Measurements from ENCODE around the gene PPP3CA.

PPP3CA gene

DNA sequence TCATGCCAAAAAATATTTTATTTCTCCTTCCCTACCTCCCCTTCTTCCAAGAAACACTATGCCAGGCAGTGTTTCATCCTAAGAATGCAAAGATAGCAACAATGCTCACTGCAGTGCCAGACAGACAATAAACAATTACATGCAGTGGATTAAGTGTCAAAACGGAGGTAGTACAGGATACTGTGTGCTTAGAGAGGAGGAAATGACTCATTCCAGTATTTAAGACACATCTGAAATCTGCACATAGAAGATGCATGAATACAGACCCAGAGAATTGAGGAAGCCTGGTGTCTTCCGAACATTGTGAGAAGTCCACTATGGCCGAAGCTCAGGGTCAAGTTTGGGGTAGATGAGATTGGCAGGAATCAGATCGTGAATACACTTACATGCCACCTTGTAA, 326.4 kb downstream of the PPP3CA start:
- no peak overlapping the region for H3K27ac ChIP-seq
- TF ChIP-seq, protein P1, sequence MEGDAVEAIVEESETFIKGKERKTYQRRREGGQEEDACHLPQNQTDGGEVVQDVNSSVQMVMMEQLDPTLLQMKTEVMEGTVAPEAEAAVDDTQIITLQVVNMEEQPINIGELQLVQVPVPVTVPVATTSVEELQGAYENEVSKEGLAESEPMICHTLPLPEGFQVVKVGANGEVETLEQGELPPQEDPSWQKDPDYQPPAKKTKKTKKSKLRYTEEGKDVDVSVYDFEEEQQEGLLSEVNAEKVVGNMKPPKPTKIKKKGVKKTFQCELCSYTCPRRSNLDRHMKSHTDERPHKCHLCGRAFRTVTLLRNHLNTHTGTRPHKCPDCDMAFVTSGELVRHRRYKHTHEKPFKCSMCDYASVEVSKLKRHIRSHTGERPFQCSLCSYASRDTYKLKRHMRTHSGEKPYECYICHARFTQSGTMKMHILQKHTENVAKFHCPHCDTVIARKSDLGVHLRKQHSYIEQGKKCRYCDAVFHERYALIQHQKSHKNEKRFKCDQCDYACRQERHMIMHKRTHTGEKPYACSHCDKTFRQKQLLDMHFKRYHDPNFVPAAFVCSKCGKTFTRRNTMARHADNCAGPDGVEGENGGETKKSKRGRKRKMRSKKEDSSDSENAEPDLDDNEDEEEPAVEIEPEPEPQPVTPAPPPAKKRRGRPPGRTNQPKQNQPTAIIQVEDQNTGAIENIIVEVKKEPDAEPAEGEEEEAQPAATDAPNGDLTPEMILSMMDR (conservative IDR thresholded peaks at IDR 0.05): no peak

DNA sequence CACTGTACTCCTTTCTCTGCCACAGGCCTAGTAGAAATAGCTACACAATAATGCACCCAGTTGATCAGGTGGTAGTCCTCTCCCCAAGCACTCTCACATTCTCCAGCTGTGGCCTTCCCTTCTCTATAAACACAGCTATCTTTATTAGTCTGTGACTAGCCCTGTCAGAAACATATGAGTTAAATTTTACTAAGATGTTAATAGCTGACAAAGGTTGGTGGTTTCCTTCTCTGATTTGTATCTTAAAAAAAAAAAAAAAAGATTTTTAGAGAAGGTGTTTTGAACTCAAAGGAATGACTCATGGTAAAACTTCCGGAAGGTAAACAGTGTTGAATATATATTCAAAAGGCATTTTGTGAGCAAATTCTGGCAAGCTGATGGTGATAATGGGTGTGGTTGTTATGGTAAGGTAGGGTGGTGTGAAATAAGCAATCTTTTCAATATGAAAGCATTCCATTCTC, 327.4 kb downstream of the PPP3CA start:
- TF ChIP-seq, protein P1 (conservative IDR thresholded peaks at IDR 0.05): no peak
- no peak overlapping the region for H3K27ac ChIP-seq

DNA sequence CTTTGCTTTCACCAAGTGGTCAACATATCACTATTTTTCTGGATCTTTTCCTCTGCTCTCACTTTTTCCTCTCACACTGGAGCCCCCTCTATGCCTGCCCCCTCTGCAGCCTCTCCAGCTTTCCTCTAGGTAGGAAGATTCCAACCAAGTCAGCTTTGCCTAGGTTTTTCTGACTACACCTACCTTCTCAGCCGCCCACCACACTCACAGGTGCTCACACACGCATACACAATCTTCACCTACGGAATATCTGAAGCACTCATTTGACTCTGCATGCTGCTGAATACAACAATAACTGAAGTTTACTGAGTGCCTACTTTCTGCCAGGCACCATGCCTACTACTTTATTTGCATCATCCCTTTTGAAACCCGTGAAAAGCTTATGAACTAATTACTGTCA, 328.0 kb downstream of the PPP3CA start:
- TF ChIP-seq, protein P1 (conservative IDR thresholded peaks at IDR 0.05): no peak
- no peak overlapping the region for H3K27ac ChIP-seq

DNA sequence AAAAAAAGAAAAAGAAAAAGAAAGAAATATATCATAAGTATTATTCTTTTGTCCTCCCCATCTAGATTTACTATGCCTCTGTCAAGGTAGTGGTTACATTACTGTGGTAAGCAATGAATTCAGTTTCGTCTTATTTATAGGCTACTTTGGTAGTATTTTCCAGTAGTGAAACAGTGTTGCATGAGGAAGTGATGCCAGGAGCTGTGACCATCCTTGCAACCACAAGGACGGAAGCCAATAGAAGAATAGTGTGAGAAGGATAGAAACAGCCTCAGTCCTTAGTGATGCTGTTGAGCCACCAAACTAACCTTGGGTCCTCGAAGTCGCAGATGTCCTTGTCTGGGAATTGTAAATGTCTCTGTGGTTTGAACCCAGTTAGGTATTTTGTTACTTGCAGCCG, 328.5 kb downstream of the PPP3CA start:
- H3K27ac ChIP-seq: no peak overlapping the region
- TF ChIP-seq, protein P1 (conservative IDR thresholded peaks at IDR 0.05): no peak

DNA sequence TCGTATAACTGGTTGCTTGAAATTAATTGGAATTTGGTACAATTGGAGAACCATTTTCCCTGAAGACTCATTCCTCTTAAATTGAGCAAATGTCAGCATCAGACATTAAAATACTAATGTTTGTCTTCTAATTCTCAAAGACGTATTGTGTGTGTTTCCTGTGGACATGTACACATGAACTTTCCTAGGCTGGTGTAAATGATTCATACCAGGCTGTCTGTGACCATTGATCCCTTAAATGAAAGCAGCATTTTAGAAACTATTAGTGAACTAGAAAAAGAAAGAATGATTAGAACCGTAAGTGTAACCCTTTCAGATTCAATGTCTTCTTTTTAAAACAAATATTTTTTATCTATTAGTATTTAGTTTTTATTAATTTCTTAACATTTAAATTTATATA, 332.9 kb downstream of the PPP3CA start:
- TF ChIP-seq, protein P1 (conservative IDR thresholded peaks at IDR 0.05): no peak
- no peak overlapping the region for H3K27ac ChIP-seq

DNA sequence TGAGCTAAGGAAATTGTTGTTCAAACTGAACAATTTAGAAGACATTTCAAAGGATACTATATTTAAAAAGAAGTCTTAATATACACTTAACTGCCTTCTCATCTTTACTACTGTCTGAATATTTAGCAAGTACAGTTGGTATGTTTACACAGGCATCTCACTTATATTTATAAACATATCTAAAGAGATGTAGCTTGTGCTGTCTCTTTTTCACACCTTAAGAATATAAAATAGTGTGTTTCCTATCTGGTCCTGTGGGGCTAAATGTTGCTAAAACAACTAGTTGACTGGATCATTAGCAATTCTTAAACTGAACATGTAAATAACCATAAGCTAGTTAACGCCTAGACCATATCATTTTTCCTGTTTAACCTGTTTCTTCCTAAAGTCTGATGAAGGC, 336.3 kb downstream of the PPP3CA start:
- H3K27ac ChIP-seq: no peak overlapping the region
- TF ChIP-seq, protein P1 (conservative IDR thresholded peaks at IDR 0.05): no peak

DNA sequence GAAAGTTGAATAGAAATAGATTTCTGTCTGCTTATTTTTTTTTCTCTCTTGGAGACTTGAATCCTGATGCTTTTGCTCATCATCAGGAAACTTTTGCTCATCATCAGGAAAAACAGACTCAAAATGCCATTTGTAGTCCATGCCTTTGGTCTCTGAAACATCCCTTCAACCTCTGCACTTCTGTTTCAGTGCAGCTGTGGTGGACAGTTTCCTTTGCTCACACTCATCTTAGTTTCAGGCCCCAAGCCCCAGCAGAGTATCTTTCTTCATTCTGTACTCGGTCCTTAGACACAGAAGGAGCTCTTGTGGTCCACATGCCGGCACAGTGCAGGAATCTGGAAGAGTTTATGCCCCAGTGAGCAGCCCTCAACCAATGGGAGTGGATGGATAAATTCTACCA, 337.9 kb downstream of the PPP3CA start:
- TF ChIP-seq, protein P1 (conservative IDR thresholded peaks at IDR 0.05): no peak
- no peak overlapping the region for H3K27ac ChIP-seq

DNA sequence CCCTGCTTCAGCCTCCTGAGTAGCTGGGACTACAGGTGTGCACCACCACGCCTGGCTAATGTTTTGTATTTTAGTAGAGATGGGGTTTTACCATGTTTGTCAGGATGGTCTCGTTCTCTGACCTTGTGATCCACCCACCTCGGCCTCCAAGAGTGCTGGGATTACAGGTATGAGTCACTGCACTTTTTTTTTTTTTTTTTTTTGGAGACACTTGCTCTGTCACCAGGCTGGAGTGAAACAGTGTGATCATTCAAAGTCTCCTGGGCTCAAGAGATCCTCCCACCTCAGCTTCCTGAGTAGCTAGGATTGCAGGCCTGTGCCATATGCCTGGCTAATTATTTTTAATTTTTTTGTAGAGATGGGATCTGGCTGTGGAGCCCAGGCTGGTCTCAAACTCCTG, 338.8 kb downstream of the PPP3CA start:
- H3K27ac ChIP-seq: no peak overlapping the region
- TF ChIP-seq, protein P1 (conservative IDR thresholded peaks at IDR 0.05): no peak
